ENCODE measurements around the gene LCE7A. TPM values are rescaled to one million over a fixed set of nuclear protein-coding genes. Genes with fewer than 3 reads are reported as not detected.

The LCE7A gene
- polyA plus RNA-seq, 2 of the 4 experiments (the other 2 are of a cell fraction): not detected

DNA sequence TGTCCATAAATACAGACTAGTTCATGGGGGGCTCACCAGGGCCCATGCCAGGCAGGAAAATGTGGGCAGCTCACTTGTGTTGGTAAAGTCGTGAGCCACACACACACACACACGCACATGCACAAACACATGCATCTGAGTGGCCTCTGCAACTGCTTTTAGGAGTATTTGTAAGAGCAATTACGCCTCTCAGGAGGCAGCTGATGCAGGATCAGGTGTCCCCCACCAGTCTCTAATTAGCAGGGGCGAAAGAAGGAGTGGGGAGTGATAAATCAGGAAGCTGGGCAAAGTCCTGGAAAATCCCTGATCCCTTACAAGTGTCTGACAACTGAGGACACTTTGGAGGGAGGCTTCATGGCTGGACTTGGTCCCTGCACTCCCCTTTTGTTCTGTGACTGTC lies 42.8 kb downstream of the LCE7A start:
- no peak overlapping the region for H3K4me2 ChIP-seq
- H3K4me1 ChIP-seq: no peaks in the 10 kb centered on the region
- CTCF ChIA-PET: no interaction called here
- FAIRE-seq: no peak
- no peak for TF ChIP-seq HMGXB4 (CRISPR knock-in tag; IDR thresholded peaks at IDR 0.05; ENCODE audit: borderline replicate concordance)
- no peak for TF ChIP-seq RAD21 (conservative IDR thresholded peaks at IDR 0.05 in 1 of 2, IDR thresholded peaks at IDR 0.05 in 1 of 2)
- TF ChIP-seq RNF2 (IDR thresholded peaks at IDR 0.05; ENCODE audit: borderline replicate concordance, low read depth): no peak
- TF ChIP-seq ZSCAN20 (CRISPR knock-in tag; IDR thresholded peaks at IDR 0.05): no peak
- TF ChIP-seq KDM5A (IDR thresholded peaks at IDR 0.05): no peak
- no peak for TF ChIP-seq ZC3H11A (IDR thresholded peaks at IDR 0.05)
- TF ChIP-seq RARB (CRISPR knock-in tag; IDR thresholded peaks at IDR 0.05): no peak
- no peak for TF ChIP-seq CBX2 (IDR thresholded peaks at IDR 0.05; ENCODE audit: borderline replicate concordance, low read depth)
- no peak for TF ChIP-seq CHD2 (IDR thresholded peaks at IDR 0.05; ENCODE audit: low read length, partially characterized antibody)
- no peak for TF ChIP-seq FOSL2 (IDR thresholded peaks at IDR 0.05)
- TF ChIP-seq FOSL2 (CRISPR knock-in tag; IDR thresholded peaks at IDR 0.05): no peak
- POLR2A ChIA-PET: no interaction called here
- WGBS (ENCODE audit: missing lambda C conversion rate): 14% methylated on average over 3 of the region's 4 CpGs
- no peak overlapping the region for H3K27ac ChIP-seq
- no peaks in the 10 kb centered on the region for H3K9me3 ChIP-seq
- no peak for DNase-seq (ENCODE audit: low read depth in 1 of 2, low spot score in 1 of 2)
- H3K4me3 ChIP-seq: no peak overlapping the region
- ATAC-seq: no peak

DNA sequence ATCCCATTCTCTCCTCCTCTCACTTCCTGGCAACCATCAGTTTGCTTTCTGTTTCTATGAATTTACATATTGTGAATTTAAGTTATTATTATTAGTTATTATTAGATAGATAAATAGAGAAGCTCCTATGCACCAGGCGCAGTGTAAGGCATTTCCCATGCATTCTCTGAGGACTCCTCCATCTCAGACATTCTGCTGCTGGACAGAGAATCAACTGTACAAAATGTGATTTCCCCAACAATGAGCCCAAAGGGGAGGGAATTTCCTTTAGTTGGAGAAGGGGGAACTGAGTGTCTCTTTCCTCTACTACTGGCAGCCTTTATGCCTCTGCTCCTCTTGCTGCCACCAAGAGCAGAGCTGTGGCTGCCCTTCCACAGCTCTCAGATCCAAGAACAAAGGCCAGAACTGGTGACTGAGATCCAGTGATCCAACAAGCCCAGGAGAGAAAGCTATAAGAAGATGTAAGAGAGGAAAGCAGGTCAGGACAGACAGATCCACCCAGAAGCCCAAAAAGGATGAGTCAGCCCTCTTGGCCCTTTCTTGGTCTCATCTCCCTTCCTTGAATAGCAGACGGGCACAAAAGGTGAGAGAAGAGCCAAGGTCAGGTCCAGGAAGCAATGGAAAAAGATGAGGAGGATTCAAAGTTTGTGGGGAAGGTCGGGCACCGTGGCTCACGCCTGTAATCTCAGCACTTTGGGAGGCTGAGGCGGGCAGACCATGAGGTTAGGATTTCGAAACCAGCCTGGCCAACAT lies 45.1 kb downstream of the LCE7A start:
- TF ChIP-seq CEBPB (IDR thresholded peaks at IDR 0.05) (no peak), BHLHE40 (IDR thresholded peaks at IDR 0.05; ENCODE audit: low read depth, low read length) (no peak), TP53 (CRISPR knock-in tag; IDR thresholded peaks at IDR 0.05) (no peak), RNF2 (IDR thresholded peaks at IDR 0.05; ENCODE audit: borderline replicate concordance, low read depth) (no peak), CBX8 (IDR thresholded peaks at IDR 0.05) (no peak), HOXA7 (CRISPR knock-in tag; IDR thresholded peaks at IDR 0.05) (no peak), ESRRA (IDR thresholded peaks at IDR 0.05; ENCODE audit: borderline replicate concordance, low read length) (no peak), HMGXB4 (CRISPR knock-in tag; IDR thresholded peaks at IDR 0.05; ENCODE audit: borderline replicate concordance) (no peak), FOXS1 (CRISPR knock-in tag; IDR thresholded peaks at IDR 0.05) (no peak), FOSL2 (IDR thresholded peaks at IDR 0.05) (no peak), FOSL2 (CRISPR knock-in tag; IDR thresholded peaks at IDR 0.05) (no peak), POLR2AphosphoS2 (conservative IDR thresholded peaks at IDR 0.05; ENCODE audit: low read length) (no peak), SMC3 (IDR thresholded peaks at IDR 0.05) (no peak), CBX2 (IDR thresholded peaks at IDR 0.05; ENCODE audit: borderline replicate concordance, low read depth) (no peak), RARB (CRISPR knock-in tag; IDR thresholded peaks at IDR 0.05) (no peak)
- TF ChIP-seq, protein P1, sequence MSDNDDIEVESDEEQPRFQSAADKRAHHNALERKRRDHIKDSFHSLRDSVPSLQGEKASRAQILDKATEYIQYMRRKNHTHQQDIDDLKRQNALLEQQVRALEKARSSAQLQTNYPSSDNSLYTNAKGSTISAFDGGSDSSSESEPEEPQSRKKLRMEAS (IDR thresholded peaks at IDR 0.05): no peak
- DNase-seq (ENCODE audit: low read depth in 1 of 2, low spot score in 1 of 2): no peak
- 16% methylated on average over 7 of the region's 7 CpGs for WGBS (ENCODE audit: missing lambda C conversion rate)
- CTCF ChIA-PET: interaction anchor here (0.7 to 1.0 kb wide), 3 partner anchors 21 to 816 kb away, joined by 3 to 4 read pairs (median 3); partner anchors contain the start of gene TCHHL1
- no peaks in the 10 kb centered on the region for H3K4me1 ChIP-seq
- no peak overlapping the region for H3K4me2 ChIP-seq
- ATAC-seq: no peak
- POLR2A ChIA-PET: no interaction called here
- H3K9me3 ChIP-seq: no peaks in the 10 kb centered on the region
- no peak overlapping the region for H3K4me3 ChIP-seq
- no peak for FAIRE-seq
- no peak overlapping the region for H3K27ac ChIP-seq

All from A549 (cell line).